ENCODE results near the gene IMP4. TPM values are rescaled to one million over a fixed set of nuclear protein-coding genes. Genes with fewer than 3 reads are reported as not detected.

Gene IMP4
- total and polyA plus RNA-seq, 10 of the 15 experiments (the other 5 are each of a cell fraction or from before 2014, with no cell fraction given) = 41.4 to 242 (median 166) TPM

GRCh38 chr2:130390460-130391057 is 47.9 kb downstream of the IMP4 start (continued):
- TF ChIP-seq ZNF687 (IDR thresholded peaks at IDR 0.05) = no peak
- TF ChIP-seq HDGF (IDR thresholded peaks at IDR 0.05) = 0 out of 2 replicates have a peak, but pooled peaks have one; percentile 23

GRCh38 chr2:130391058-130391871 is 48.6 kb downstream of the IMP4 start:
- no peaks in the 10 kb centered on the region for H3K9me3 ChIP-seq (replicated peaks; ENCODE audit: control insufficient read depth, insufficient read depth, low read length)
- H3K9ac ChIP-seq (ENCODE audit: control insufficient read depth, insufficient read depth, low read length) = peak overlapping the region; percentile 73
- H2AFZ ChIP-seq (ENCODE audit: control insufficient read depth, low read depth, low read length) = peak overlapping the region; percentile 90
- H3K79me2 ChIP-seq (ENCODE audit: control insufficient read depth, insufficient read depth, low read length) = no peaks in the 10 kb centered on the region
- H3K4me3 ChIP-seq = peak overlapping the region; percentile 79
- in situ Hi-C loops (cut with MboI) = no loop called here
- no peaks in the 10 kb centered on the region for H4K20me1 ChIP-seq (ENCODE audit: control insufficient read depth, insufficient read depth)
- no peaks in the 10 kb centered on the region for H3K27me3 ChIP-seq (replicated peaks in 1 of 2; ENCODE audit: control insufficient read depth in 2 of 2, insufficient read depth in 2 of 2, low read length in 1 of 2)
- peak overlapping the region; percentile 64 for H3K27ac ChIP-seq (ENCODE audit: control insufficient read depth, insufficient read depth)
- 2% methylated on average over 54 of the region's 59 CpGs for WGBS (ENCODE audit: insufficient coverage, insufficient replicate concordance, low lambda C conversion rate, missing lambda C conversion rate)
- peak overlapping the region; percentile 96 for H3K4me2 ChIP-seq (ENCODE audit: control insufficient read depth, insufficient read depth)
- ChIA-PET CTCF (interaction anchor here (1.3 to 1.9 kb wide), 3 partner anchors 13 to 59 kb away, joined by 4 to 10 read pairs (median 4); no protein-coding TSS in a partner anchor), POLR2A (interaction anchor here (0.7 to 2.0 kb wide), 6 partner anchors 9 to 49 kb away, joined by 3 to 9 read pairs (median 4); partner anchors contain the start of gene IMP4), SMC1A (ENCODE audit: uncharacterized antibody, unreplicated experiment) (interaction anchor here (2.3 to 4.3 kb wide), 3 partner anchors 14 to 49 kb away, joined by 9 to 25 read pairs (median 12); partner anchors contain the start of gene IMP4), RAD21 (ENCODE audit: unreplicated experiment) (interaction anchor here (0.6 kb wide), 1 partner anchor 63 kb away, joined by 3 read pairs; no protein-coding TSS in a partner anchor)
- H3K36me3 ChIP-seq (ENCODE audit: control insufficient read depth in 2 of 2, insufficient read depth in 2 of 2, low read length in 1 of 2) = no peaks in the 10 kb centered on the region
- peak; percentile 96 for ATAC-seq
- BruUV-seq (replicated peaks) = no TSS peak
- DNase-seq (ENCODE audit: low read depth, low spot score) = no peak
- peaks cover 38% of the 10 kb centered on the region for H3K4me1 ChIP-seq (ENCODE audit: control insufficient read depth, insufficient read depth, low read length)
- no peak for FAIRE-seq
- intact Hi-C loops (cut with micrococcal nuclease; ENCODE audit: unreplicated experiment) = loop anchor here (2.0 kb wide), 1 partner anchor 18 kb away; no protein-coding TSS in a partner anchor
- TF ChIP-seq YBX1 (IDR thresholded peaks at IDR 0.05) (no peak), SIN3A (IDR thresholded peaks at IDR 0.05; ENCODE audit: low read depth, low read length) (no peak), FOXM1 (IDR thresholded peaks at IDR 0.05; ENCODE audit: low read depth, low read length) (no peak), PBX3 (IDR thresholded peaks at IDR 0.05; ENCODE audit: insufficient replicate concordance, low read depth, low read length) (peak; percentile 88), SMC3 (IDR thresholded peaks at IDR 0.05; ENCODE audit: borderline replicate concordance, low read length) (no peak), TBL1XR1 (IDR thresholded peaks at IDR 0.05; ENCODE audit: low read depth, low read length) (no peak), NR2F1 (conservative IDR thresholded peaks at IDR 0.05) (no peak), TCF3 (IDR thresholded peaks at IDR 0.05; ENCODE audit: borderline replicate concordance, insufficient read depth, low read depth, low read length) (no peak), RUNX3 (IDR thresholded peaks at IDR 0.05; ENCODE audit: low read length) (no peak)

All from GM12878 (cell line).